Measurements from ENCODE around the gene ACSBG1.

ACSBG1 gene

DNA sequence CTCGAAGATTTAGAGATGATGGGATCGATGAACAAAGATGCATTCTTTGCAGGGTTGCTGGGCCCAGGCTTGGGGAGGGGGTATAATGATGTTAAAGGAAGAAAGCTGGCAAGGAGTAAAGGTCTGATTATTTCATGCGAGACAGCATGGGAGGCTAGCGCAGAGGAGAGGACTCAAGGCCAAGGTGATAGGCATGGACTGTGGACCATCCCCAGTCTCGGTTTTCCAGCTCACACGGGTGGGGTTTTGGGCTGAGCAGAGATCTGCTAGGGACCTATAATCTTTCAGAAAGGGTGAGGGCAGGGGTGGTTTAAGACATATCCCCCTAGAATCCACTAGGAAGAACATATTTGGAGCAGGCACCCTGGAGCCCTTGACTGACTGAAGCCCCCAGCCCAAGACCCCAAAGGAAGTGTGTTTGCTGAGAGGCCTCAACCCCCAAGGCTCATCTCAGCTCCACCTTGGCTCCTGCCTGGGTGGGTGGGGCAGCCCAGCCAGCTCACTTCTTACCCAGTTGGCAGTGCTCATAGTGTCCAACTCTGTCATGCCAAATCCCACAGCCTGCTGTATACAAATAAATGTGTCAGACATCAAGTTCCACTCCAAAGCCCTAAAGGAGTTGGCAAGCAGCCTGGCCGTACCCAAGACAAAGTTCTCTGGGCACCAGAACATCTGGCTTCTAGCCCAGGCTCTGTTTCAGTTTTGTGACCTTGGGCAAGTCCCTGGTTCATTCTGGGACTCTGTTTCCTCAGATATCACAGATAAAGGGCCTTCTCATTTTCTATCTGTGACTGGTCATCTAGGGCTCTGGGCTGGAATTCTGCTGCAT lies 17.9 kb downstream of the ACSBG1 start:
- no peak for DNase-seq

DNA sequence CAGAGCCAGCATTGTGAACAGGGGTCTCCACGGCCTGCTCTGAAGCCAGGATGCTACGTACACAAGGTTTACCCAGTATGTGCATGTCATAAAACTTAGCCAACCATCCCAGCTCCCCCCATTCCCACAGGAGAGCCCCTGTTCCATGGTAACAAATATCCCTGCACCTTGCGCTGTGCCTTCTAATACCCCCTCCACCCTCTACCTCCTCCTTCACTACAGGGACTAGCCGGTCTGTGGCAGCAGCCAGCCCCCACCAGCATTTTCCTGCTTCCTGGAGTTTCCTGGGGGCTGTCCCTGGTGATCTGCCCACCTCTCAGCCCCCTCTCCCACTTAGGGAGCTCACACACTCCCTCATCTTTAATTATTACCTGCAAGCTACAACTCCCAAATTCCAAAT lies 20.4 kb downstream of the ACSBG1 start:
- DNase-seq, result no peak

DNA sequence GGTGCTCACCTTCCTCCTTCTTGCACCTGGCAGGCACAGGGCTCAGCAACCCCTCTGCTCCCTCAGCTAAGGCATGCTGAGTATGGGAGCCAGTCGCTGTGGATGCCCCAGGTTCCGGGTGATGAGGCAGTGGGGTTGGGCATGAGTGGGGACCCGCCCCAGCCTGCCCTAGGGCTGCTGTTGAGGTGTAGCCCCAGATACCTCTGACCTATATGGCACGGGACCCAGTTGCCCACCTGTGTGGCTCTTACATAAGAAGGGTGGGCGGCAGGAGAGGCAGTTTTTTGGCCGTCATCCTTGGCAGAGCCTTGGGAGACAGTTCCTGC lies 21.0 kb downstream of the ACSBG1 start:
- no peak for DNase-seq

- DNase-seq, result no peak
Observed at GRCh38 chr15:78212546-78213424, 21.6 kb downstream of the ACSBG1 start.

GRCh38 chr15:78212008-78212407 lies 22.4 kb downstream of the ACSBG1 start:
- DNase-seq, result no peak

DNA sequence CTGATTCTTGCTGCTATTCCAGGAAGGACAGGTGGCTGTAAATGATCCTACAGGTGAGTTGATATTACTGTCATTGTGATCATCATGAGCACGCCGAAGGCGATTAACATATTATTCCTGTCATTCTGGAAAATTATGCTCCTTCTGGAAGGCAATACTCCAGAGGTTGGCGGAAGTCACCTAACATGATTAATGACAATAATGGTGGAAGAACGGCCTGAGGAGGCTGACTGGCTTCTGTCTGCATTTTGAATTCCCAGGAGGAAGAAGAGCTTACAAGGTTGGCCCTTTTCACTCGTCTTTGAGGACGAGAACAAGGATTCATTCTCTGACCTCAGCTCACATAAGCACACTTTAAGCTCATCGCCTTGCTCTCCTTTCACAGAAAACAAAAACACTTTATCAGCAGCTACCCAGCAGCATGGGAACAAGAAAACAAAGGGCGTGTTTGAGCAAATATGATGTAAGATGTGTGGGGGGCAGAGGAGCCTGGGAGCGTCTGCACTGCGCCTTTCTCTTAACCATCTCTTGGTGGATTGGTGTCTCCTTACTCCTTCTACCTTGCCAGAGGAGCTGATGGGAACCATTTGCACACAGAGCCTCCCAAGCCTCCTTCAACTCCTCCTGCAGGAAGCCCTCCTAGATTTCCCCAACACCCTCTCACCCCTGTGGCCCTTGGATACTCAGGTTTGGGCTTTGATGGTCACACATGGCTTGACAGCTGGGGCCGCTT lies 23.0 kb downstream of the ACSBG1 start:
- no peak for DNase-seq

DNA sequence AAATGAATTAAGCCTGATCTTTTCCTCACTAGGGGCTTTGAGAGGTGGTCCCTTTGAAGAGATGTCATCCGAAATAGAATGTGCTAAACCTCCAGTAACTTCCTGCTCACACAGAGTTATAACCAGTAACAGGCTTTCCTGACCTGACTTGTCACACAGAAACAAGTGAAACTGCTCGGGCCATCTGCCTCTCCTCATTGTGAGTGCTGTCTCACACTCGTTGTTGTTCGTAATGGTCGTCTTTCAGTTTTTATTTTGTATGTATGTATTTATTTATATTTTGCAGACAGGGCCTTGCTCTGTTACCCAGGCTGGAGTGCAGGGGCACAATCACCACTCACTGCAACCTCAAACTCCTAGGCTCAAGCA lies 24.0 kb downstream of the ACSBG1 start:
- no peak for DNase-seq

GRCh38 chr15:78209646-78210348 lies 24.6 kb downstream of the ACSBG1 start:
- DNase-seq, result no peak

DNA sequence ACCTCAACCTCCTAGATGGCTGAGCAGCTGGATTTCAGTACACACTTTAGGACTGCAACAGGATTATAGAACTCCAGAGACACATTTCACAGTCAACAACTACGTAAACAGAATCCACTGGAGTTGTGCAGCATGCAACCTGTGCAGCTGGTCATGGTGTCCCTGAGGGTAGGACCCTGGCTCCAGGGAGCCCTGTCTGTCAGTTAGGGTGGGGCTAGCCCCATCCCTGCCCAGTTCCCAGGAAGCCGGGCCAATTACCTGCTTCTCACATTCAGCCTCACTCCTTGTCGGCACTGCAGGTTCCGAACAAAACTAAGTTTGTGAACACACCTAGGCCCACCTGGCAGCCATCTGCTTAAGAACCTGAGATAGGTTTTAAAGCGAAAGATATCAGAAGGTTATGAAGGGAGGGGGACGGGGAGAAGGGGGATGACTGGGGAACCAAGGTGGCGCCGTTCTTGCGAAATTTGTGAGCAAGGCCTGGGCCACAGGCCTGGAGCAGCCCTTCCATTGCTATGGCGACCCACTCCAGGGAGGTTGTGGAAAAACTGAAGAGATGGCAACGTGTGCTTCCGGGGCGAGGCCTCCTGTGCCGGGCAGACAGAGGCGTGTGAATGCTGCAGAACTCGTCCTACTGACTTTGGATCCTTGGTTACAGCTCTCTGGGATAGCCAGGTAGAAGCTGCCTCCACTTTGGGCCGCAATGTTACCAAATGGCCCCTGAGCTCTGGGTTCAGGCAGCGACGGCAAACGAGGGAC lies 25.3 kb downstream of the ACSBG1 start:
- DNase-seq, result no peak

DNA sequence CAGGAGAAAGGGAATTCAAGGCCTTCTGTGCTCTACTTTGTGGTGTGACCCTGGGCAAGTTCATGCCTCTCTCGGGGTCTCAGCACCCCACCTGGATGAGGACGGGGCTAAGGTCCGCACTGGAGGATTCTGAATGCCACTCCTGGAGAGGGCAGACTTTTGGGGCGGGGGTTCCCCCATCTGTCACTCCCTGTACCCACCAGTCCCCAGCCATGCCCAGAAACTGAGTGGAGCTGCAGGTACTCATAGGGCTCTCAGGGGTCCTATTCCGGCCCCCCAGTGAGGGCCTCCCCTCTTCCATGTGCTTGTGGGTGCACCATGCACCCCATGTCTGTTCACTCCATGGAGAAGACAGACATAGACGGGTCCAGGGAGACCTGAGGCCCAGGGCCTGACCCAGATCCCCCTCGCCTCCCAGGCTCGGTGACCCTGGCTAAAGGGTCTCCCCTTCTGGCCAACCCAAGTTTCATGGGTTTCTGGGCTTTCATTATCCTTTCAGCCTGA lies 26.0 kb downstream of the ACSBG1 start:
- DNase-seq, result no peak

- no peak for DNase-seq
Observed at GRCh38 chr15:78207641-78208340, 26.6 kb downstream of the ACSBG1 start.

GRCh38 chr15:78207110-78207458 lies 27.3 kb downstream of the ACSBG1 start:
- DNase-seq, result no peak

DNA sequence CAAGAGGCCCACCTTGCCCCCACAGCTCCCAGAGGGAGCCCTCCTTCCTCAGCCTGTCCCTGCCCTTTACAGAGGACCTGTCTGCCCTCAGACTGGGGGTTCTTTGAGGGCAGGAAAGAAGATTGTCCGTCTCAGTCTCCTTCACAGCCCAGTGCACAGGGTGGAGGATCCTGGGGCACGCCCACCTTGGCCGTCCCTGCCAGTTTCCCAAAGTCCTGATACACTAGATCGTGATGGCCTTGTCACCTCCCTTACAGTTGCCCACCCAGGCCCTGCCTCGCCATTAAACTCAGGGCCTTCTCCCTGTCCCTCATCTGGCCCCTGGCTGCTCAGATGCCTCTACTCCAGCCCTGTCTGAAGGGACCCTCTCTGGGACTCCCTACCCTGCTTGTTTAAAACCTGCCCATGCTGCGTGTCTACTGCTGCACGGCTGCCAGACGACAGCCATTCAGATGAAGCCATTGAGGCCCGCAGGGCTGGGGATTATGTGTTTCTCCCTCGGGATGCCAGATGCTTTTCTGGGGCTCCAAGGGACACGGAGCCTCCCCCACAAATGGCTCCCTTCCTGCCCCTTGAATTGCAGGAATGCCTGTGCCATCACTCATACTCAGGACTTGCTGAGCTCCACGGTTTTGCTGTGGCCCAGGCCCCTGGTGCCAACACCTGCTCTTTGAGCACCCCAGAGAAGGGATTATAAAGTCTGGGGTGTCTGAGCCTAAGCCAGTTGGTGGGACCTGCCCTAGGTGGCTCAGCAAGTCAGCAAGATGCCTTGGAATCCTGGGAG lies 27.8 kb downstream of the ACSBG1 start:
- DNase-seq, result no peak

DNA sequence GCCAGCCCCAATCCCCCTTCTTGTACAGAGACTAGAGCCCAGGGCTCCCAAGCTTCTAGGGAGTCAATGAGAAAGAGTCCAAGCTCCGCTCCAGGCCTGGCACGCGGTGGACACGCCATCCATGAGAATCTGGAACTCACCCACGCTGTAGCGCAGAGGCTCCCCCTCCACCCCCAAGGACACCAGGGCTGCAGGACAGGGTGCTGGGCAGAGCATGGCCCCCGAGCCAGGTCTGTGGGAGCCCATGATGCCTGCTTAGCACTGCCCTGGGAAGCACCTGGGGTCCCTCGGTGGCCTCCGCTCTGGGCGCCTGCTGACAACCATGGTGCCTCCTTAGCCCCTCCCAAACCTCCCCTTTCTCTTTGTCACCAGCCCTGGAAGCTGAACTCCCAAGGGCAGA lies 28.5 kb downstream of the ACSBG1 start:
- no peak for DNase-seq

DNA sequence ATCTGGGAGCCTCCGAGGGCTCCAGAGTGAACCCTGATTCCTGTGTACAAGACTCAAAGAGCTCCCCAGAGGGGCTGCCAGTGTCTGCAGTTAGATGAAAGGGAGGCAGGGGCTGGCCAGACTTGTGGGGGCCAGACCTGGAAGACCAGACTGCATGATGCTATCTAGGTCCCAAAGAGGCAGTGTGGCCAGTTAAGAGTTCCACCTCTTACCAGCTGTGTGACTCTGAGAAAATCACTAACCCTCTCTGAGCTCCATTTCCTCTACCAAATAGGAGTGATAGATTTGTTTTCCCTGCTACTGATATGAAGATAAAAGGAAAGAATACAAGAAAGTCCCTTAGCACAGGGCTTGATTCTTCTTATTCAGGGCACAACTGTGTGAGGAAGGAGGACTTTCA lies 29.0 kb downstream of the ACSBG1 start:
- DNase-seq, result no peak

DNA sequence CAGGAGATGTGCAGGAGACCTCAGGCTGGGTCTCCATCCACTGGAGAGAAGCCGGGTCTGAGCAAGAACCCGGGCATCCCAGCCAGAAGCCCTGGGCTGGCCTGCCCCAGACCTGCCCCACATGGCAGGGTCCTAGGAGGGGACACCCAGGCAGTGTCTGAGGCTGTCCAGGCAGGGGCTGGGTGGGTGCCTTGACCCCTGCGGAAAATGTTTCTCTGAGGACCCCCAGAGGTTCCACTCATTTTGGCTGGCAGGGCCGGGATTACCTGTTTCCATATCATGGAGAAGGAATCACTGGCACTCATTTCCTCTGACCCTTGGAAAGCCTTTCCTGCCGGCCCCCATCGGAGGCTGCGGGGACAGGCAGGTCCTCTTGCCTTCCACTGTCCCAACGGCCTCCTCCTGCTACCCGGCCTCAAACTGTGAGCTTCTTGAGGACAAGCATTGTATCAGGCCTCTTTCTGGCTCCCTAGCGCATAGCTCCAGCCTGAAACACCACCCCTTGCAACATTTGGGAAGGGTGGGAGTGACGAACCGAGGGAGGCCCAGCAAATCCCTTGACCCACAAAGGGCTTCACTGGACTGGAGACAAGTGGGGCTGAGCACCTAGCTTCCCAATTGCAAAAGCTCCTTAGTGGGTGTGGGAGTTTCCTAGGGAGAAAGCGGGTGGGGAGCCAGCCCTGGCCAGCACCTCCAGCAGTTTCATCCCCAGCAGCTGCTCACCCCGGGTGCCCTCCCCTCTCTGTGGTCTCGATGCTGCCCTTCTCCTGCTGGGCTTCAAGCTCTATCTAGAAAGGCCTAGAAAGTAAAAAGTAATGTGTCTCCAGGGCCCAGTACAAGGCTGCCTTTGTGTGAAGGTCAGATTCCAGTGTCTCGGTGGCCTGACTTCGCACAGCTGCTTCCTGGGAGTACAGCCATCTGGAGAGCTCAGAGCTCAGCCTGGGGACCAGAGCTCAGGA lies 29.7 kb downstream of the ACSBG1 start:
- DNase-seq, result no peak

DNA sequence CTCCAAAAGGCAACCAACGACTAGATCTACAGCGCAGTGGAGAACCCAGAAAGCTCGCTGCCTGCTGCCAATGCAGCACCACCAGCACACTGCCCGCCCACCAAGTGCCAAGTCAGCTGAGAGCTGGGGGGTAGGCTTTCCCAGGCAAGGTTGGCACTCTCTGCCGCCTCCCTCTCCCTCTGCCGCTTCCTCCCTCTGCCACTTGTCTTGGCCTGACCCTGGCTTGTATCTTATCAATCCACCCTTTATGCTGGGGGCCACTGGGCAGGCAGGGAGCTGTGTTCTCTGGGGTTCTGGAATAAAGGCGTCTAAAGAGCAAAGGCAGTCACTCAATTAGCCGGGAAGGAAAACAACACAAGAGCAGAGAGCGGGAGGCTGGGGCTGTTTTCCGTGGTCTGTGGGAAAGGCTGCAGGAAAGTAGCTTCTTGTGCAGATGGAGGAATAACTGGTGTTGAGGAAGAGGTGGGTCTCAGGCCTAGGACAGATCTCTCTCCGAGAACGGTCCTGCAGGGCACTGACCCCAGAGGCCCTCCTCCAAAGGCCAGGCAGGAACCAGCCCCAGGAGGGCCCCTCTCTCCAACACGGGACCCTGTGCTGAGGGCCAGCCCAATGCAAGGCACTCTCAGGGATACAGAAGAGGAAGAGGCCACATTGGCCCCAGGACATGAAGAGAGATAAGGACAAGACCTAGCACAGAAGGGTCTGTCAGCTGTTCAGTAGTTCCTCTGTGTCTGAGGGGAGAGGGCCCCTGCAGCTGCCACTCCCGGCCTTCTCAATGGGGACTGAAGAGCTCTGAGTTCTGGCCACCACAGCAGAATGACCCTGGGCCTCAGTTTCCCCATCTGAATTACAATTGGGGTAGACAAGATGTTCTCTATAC lies 30.8 kb downstream of the ACSBG1 start:
- DNase-seq, result no peak
